GM18909 (cell line): Measurements from ENCODE around the gene TBXAS1.

Experiments
- ATAC-seq: cut with Tn5 transposase; IDR thresholded peaks from one replicate; pipeline ENCODE4 v1.9.1; 2021; ENCODE audit warnings: mild to moderate bottlenecking; ENCODE audit not compliant: unreplicated experiment, poor library complexity

The TBXAS1 gene

DNA sequence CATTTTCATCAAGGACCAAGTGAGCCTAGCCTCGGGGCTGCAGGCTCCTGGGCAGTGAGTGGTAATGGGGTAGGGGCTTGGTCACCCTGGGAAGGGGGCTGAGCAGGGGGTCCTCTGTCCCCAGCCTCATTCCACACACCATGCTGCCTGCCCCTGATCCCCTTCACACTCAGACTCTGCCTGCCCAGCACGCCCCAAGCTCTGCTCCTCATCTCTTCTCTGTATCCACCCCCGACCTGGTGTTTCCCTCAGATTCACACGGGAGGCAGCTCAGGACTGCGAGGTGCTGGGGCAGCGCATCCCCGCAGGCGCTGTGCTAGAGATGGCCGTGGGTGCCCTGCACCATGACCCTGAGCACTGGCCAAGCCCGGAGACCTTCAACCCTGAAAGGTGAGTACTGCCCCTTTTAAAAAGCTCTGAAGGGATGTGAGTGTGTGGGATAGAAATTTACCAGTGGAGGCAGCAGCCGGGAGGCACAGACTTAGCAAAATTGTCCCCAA is 186.5 kb downstream of the TBXAS1 start:
- ATAC-seq: no peak

DNA sequence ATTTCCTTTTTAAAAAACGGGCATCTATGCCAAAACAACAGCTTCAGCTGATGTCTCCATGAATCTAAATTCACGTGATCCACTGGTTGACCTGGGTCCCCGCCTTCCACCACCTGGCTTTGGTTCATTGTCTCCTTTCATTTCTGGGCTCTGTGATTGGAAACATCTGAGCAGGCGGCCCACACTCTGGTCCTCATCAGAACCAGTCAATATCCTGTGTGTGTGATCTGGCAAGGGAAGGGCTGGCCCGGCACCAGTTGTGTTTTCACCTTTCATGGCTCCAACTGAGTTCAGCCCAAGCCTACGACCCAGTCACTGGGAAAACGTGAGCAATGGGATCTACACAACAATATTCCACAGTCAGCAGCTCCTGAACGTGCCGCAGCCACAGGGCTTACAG is 187.5 kb downstream of the TBXAS1 start:
- ATAC-seq: no peak

DNA sequence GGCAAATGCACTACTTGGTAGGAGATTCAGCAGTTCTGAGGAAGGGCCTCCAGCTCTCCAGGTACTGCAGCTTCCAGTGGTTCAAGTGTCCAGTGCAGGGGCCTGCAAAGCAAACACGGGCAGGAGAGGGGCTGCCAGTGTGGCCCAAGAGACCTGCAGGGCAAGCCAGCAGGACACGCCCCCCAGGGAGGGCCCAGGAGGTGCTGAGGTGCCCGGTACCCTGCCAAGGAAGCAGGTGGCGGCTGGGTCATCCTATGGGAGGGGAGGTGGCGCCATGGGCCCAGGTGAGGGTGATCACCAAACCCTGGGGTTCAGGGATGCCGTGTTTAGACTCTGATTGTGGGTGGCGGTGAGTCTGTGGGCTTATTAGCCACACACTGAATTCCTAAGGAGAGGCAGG is 188.0 kb downstream of the TBXAS1 start:
- ATAC-seq: no peak

DNA sequence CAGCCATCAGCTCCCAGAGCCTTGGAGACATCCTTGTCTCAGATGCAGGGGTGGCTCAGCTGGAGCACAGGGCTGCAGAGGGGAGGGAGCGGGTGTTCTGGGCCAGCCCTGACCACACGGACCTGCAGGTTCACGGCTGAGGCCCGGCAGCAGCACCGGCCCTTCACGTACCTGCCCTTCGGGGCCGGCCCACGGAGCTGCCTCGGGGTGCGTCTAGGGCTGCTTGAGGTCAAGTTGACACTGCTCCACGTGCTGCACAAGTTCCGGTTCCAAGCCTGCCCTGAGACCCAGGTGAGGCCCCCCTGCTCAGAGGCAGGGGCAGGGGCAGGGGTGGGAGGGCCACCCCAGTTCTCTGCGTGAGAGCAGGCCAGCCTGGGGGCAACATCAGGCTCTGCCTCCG is 188.5 kb downstream of the TBXAS1 start:
- no peak for ATAC-seq

DNA sequence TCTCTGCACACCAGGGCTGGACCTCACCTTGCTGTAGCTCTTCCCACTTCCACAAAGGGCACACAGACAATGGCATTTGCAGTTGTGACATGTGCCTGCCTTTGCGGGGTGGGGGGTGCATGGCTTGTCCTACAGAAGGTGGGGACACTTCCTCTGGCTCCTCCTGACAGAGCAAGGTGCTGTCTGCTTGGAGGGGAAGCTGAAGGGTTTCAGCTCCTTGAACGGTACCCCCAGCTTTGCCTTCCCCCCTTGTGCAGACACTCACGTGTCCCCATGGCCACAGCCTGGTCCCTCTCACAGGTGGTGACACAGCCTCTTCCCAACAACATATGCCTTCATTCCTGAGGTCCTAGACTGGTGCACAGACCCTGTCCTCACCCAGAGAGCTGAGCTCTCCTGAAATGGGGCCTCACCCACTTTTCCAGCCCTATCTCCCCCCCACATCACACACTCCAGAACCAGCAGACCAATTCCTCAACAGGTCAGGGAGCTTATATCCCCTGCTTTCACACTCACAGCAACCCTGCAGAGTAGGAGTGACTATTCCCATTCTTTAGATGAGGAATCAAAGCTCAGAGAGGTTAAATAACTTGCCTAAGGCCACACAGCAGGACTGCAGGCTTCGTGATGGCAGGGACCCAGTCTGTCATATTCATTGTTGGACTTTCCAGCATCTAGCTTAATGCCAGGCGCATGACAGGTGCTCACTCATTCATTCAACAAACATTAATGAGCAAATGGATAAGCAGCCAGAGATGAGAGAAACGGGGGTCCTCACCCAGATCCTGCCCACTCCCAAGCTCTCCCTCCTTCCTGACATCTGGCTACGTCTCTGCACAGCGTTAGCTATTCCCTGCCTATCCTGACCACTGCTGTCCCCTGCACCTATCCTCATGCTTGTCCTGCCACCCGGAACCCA is 189.3 kb downstream of the TBXAS1 start:
- no peak for ATAC-seq

DNA sequence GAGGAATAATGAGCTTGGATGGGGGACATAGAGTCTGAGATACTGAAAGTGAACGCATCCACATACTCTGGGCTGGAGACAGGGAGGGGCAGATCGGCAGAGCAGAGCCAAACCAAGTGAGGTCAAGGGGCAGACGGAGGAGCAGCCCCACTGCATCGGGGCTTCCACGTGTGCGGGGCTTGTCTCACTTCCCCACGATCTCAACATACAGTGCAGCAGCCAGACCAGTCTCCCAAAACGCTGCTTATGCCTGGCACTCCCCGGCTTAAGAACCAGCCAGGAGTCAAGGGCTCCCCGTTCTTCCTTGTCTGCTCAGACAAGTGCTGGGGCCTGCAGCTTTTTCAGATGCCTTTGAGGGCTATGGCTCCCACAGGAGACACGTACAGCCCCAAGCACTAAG is 190.1 kb downstream of the TBXAS1 start:
- no peak for ATAC-seq

DNA sequence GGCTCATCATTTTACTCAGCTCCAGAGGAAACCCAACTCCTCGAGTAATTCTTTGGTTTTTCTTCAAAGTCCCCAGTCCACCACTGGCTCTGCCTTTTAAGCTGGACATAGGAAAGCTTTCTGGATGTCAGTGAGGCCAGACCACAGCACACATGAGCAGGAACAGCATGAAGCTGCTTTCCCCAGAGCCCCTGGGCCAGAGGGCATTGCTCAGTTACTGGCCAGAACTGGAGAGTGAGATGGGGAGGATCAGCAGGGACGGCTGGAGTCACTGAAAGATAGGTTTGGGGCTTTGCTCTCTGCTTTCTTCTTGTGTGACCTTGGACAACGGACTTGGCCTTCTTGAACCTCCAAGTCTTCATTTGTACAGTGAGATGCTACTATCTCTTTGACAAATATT is 190.5 kb downstream of the TBXAS1 start:
- no peak for ATAC-seq

DNA sequence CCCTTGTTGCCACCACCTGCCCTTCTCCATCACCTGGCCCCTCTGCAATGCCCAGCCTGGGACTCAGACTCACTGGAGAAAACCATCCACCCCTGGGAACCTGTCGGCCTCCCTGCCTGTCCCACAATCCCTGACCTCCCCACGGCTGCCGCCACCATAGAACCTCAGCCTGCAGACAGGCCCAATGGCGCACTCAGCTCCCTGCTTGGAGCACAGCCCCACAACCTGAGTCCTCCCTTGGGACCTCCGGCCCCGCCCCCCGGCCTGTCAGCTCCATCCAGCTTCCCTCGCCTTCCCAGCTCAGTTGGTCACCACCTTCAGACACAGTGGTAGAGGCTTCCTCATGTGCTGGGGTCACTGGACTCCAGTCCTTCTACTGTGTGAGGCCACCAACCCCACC is 192.5 kb downstream of the TBXAS1 start:
- ATAC-seq: no peak

DNA sequence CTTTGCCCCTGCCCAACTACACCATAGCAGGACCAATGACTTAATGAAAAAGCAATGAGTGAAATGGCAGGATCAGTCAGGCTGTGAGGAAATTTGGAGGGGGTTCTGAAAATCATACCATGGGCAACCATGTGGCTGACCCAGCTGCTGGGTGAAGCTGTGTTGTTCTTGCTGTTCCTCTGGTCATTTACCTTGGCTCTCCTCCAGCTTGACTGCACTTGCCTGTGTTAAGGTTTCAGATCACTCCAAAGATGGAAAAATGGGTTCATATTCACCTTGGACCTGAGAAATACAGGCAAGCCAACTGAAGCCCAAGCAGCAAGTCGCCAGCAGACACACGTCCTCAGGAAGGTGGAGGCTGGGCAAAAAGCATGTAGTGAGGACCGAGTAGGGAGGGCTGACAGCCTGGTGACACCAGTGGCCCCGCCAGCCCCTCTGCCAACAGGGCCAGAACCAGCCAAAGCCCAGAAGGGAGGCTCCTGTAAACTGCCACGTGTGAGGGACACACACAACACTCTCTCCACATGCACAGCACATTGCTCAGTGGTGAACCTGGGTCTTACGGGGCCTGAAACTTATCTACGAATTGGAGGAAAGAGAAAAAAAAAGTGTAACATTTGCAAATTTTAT is 193.6 kb downstream of the TBXAS1 start:
- no peak for ATAC-seq

DNA sequence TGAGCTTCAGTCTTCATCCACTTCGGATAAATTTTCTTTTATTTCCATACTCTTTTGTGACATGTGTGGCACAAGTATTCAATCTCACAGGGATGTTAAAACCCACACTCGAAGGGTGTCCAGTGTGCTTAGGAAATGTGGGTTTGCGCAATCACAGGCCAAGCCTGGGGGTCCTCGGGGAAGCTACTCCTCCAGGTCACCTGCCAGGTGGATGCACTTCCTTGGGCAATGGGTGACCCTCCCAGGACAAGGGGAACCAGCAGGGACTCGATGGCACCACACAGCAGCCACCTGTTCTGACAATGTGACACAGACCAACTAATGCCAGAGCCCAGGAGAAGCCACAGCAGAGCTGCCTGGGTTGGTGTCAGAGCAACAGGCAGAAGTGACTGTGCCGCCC is 194.7 kb downstream of the TBXAS1 start:
- no peak for ATAC-seq

DNA sequence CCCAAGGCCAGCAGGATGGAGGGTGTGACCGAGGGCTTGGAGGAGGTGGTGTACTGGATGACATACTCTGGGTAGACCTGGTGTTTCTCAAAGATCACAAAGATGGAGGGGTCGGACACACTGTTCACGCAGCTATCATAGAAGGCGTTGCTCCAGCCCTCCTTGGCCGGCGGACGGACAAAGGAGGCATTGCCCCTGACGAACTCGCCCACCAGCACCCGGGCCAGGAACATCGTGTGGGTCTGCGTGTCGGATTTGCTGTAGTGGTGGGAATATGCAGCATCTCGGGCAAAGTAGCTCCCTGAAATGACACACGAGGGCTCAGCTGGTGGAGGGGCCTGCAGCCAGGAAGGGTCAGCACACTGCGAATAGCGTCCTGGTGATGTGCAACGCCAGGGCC is 195.5 kb downstream of the TBXAS1 start:
- ATAC-seq: no peak

DNA sequence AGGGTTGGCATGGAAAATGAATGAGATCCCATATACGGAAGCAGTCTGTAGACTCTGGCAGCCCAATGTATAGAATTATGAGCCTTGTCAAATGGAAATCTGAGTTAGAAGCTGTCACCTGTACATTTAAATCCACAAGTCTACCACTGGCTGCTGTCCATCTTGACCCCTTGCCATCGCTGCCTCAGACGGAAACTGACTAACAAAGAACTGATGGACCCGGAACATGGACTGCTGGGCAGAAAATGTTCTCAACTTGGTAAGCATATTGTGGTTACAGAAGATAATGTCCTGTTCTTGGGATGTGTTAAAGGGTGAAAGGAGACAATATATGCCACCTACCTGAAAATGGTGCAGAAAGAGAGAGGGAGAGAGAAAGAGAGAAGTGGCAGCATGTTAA is 196.2 kb downstream of the TBXAS1 start:
- ATAC-seq: no peak

DNA sequence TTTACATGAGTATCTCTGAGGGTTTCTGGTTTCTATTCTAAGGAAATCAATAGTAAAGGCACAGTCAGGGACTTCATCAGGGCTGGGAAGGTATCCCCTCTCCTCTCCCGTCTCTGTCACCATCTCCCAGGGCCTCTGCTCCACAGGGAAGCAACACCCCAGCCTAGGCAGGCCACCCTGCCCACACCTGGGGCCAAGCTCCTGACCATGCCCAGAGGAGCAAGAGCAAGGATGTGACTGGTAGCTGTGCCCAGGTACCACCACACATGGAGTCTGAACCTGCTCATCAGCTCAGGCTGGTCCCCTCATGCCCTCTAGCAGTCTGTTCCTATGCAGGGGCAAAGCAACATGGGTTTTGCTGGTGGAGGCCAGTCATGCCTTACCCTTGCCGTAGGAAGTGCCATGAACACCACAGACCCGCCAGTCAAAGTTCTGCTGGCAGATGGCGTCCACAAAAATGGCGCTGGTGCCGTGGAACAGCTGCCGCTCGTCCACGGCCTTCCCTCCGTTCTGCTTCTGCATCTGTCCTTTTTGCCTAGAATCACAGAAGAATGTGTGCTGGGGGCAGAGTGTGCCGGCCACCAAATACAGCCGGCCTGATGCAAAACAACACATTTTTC is 196.9 kb downstream of the TBXAS1 start:
- no peak for ATAC-seq

DNA sequence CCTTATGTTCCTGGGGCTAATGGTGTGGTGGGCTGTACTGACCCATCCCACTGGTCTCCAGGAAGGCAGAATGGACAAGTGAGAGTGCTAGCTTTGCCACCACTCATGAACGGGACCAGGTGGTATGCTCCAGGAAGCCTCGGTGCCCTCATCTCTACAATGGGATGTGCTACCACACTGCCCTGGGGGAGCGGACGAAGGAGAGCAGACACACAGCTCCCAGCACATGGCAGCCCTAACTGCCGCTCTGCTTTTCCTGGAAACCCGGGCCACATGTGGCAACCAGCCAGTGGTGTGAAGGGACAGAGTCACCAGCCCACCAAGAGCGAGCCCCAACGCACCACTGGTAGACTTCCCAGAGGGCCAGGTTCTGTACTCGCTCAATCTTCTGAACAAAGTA is 197.9 kb downstream of the TBXAS1 start:
- no peak for ATAC-seq

DNA sequence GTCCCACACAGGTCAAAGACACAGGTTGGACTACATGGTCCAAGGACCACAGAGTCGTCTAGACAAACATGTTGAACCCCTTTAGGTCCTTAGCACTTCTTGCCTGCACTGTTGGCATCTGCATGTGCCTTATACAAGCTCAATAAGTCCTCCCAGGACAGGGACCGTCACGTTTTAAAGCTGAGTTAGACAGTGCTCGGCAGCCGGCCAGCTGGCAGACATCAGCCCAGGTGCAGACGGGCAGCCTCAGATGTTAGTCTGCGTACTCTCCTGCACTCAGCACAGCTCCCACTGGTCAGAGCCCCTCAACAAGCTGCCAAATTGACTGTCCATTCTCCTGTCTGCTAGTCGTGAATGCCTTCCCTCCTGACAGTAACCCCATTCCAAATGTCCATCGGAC is 198.8 kb downstream of the TBXAS1 start:
- ATAC-seq: no peak

DNA sequence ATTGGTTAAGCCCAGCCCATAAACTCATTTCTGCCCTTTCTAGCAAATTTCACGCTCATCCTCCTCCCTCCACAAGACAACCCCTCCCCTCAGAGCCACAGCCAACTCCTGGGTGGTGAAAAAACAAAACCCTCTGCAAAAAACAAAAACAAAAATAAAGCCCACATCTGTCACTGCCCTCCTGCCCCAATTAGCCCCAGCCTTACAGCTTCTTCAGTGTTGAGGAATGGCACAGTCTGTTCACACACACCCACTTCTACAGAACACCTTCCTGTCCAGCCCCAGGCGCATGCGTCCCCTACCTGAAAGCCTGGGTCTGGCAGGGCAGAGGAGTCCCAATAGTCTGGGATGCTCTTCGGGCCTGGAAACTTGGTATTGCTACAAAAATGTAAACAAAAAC is 199.2 kb downstream of the TBXAS1 start:
- ATAC-seq: no peak

DNA sequence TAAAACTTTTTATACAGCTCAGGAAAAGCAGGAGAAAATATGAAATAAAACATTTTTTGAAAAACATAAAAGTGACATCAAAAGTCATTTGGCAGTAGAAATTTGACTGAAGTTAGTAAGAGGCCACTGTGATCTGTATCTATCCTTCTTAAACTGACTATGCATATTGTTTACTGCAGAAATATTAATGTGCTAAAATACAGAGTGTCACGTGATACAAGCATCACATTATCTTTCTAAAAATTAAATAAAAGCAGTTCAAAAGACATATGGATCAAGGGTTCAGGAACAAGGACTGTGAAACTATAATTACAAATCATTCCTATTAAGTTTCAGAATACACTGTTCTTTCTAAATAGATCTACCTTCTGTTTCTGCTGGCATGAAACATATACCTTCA is 200.0 kb downstream of the TBXAS1 start:
- ATAC-seq: no peak

DNA sequence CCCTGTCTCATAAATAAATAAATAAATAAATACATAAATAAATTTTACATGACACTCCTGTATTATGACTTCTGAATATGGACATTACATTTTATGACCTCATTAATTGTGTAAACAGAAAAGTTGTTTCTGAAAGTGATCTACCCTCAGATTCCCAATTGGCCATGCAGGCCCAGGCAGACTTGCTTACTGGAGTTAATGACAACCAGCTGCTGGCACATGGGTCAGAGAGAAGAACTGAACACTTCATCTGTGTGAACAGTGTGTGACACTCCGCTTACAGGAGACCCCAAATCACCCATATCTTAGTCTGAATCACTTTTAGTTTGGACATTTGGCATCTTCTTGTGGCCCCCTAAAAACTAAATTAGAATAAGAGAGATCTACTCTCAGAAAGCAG is 202.3 kb downstream of the TBXAS1 start:
- ATAC-seq: no peak

DNA sequence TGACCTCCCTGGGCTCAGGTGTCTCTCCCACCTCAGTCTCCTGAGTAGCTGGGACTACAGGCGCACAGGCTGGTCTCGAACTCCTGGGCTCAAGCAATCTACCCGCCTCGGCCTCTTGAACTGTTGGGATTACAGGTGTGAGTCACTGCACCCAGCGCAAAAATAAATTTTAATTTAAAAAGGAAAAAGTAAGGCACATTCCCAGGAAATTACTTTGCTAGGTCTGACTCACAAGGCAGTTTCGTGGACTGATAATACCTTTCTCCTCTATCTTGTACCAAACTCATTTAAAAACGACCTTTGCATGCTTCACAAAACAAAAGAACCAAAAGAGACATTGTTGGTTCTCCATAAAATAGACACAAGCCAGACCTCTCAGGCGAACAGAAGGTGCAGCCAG is 204.0 kb downstream of the TBXAS1 start:
- no peak for ATAC-seq

DNA sequence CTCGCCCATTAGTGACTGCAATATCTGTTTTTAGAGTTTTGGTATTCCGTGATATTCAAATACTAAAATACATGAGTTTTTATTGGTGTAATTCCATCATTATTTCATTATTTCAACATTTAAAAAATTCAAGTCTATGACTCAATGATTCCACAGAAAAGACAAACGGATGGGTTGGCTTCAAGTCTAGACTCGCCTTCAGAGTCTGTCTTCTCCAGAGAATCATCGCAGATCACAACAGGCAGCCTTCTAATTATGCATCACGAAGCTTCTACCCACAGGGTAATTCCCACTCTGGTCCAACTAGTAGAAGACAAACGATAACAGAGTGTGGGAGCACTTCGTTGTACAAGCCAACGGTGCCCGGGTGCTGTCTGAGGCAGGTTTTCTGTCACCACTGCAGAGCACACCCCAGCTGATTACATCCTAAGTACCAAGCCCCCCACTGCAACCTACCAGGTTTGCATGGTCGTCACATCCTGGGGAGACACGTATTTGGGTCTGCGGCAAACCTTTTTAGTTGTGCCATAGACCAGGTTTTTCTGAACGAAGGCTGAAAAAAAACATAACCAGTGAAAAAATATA is 204.8 kb downstream of the TBXAS1 start:
- ATAC-seq: no peak

DNA sequence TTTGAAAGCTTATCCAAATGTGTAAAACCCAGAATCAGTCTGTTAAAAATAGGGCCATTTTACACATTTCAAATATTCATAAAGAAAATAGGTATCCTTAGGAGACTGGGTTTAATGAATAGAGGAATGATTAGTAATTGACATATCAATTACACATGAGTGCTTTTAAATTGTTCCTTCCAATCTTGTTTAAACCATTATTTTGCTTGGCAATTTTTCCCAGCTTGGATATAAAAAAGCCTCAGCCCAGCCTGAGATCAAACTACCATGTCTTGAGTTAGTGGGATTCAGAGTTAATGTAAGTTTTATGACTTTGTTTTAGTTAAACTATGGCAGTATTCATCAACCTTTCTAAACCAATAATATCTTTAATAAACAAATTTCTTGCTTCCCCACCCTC is 205.4 kb downstream of the TBXAS1 start:
- ATAC-seq: no peak
